ENCODE data around the gene ZFYVE9.

DNA sequence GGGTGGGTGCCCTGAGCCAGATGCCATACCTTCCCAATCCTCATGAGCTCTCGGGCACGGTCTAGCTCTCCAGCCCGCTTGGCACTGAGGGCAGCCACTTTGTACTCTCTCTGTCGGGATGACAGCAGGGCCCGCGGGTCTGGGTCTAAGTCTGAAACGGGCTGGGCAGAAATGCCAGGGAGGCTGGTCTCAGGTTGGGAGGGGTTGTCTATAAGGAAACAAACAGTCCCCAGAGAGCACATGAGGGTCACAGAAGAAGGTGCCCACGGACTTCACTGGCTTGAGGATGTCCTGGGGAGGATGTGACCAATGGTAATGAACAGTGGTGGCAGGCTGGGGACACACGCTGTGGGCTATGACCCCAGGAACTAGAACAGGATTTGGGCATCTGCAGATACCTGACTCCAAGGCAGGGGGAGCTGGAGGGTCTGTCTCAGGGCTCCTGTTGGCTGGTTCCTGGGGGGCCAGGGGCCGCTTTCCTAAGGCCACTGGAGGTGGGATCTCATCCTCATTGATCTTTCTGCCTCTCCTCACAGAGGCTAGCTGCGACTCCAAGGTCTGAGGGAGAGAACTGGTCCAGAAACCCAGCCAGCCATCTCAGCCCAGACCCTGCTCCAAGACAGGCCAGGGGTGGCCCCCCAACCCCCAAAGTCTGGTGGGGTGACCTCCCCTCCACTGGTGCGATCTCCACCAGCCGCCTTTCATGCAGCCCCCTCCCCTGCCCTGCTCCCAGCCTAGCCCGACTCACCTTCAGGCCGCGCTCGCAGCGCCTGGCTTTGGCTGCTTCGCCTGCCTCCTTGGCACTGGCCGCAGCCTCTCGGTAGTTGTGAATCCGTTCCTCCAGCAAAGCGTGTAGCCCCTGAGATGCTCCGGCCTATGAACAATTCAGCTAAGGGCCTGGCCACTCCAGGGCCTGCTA, 218.0 kb downstream of the ZFYVE9 start:
- TF ChIP-seq POLR2AphosphoS5 (IDR thresholded peaks at IDR 0.05), result no peak
- TF ChIP-seq CTCF (IDR thresholded peaks at IDR 0.05), result no peak
- TF ChIP-seq EP300 (IDR thresholded peaks at IDR 0.05), result no peak

Measured in suprapubic skin (tissue), 4 donors.